Uterus (tissue), 2 donors: ENCODE data around the gene MAP3K10.

ENCODE experiments used
- CTCF ChIP-seq, 4 experiments: fragments of 200-600 bp in 2 of 4; fragments of 450-650 bp in 2 of 4; sonication (generic) in 2 of 4; IDR thresholded peaks; one replicate each; pipeline ENCODE4 v1.5.1; 2016 to 2019; ENCODE audit warnings: antibody characterized with exemption in 4 of 4, mild to moderate bottlenecking in 2 of 4, moderate library complexity in 1 of 4
- POLR2A ChIP-seq, 2 donors: fragments of 450-650 bp; IDR thresholded peaks; one replicate each; pipeline ENCODE4 v1.6.1; 2016; ENCODE audit warnings: antibody characterized with exemption in 2 of 2, mild to moderate bottlenecking in 1 of 2, moderate library complexity in 1 of 2

DNA sequence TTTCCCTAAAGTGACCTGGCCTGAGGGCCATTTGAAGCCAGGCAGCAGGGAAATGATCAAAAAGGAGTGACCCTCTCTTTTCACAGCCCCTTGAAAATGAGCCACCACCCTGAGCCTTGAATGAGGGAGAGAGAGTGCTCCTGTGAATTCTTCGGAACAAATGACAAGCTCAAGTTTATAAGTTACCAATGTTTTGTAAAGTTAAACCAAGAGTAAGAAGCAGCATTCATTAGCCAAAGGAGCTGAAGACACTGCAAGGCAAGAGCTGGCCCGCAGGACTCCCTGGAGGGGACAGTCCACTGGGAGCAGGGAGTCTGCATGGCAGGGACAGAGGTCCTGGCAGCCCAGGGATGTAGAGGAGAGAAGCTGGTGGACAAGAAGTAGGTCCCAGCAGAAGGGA, 52.0 kb downstream of the MAP3K10 start:
- TF ChIP-seq CTCF (IDR thresholded peaks at IDR 0.05) (no peak), POLR2A (IDR thresholded peaks at IDR 0.05) (no peak)
